GM10266 (cell line): Measurements from ENCODE around the gene EEF1AKMT2.
A peak's percentile ranks its signal among the peaks of the same experiment; 100 is the strongest.

Source experiments
- DNase-seq: peaks from one replicate; pipeline ENCODE4 v3.0.0; 2012; ENCODE audit errors: extremely low spot score
- TF ChIP-seq, protein P1 (sequence below): IDR thresholded peaks from 2 replicates; pipeline ENCODE4 v1.5.1; 2012; ENCODE audit warnings: mild to moderate bottlenecking, low read depth; ENCODE audit not compliant: control insufficient read depth, insufficient read depth; ENCODE audit errors: missing control alignments

The EEF1AKMT2 gene

DNA sequence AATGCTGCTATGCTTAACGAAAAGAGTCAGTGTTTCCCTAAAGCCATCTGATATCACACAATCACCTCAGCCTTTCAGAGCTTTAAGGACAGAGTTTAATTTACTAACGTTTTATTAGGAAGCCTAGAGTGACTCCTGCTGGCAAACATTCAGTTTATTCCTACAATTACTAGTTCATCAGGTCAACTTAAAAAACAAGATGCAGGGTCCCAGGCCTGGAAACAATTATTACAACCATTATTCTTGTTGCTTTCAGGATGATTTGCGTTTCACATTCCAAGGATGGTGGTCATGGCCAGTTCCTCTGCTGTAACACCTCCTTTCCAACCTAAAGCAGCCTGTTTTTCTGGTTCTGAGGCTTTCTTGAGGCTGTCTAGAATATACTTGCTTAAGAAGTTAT lies 46.0 kb downstream of the EEF1AKMT2 start:
- TF ChIP-seq, protein P1, sequence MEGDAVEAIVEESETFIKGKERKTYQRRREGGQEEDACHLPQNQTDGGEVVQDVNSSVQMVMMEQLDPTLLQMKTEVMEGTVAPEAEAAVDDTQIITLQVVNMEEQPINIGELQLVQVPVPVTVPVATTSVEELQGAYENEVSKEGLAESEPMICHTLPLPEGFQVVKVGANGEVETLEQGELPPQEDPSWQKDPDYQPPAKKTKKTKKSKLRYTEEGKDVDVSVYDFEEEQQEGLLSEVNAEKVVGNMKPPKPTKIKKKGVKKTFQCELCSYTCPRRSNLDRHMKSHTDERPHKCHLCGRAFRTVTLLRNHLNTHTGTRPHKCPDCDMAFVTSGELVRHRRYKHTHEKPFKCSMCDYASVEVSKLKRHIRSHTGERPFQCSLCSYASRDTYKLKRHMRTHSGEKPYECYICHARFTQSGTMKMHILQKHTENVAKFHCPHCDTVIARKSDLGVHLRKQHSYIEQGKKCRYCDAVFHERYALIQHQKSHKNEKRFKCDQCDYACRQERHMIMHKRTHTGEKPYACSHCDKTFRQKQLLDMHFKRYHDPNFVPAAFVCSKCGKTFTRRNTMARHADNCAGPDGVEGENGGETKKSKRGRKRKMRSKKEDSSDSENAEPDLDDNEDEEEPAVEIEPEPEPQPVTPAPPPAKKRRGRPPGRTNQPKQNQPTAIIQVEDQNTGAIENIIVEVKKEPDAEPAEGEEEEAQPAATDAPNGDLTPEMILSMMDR: peak; percentile 33
- peak; percentile 33 for DNase-seq

DNA sequence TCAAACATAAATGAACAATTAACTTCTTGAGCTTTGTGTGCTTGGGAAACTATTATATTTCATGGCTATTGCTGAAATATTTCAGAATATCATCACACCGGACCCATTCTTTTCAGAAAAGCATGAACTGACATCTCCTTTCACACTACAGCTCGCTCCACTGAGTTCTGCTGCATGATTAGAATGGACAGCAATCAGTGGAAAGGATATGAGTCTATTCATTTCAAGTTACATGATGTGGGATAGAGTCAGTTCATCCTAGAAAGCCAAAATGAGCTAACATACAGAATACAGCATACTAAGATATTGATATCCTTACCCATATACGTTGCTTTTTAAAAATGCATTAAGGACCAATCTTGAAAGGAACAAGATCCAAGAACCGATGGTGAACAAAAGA lies 46.4 kb downstream of the EEF1AKMT2 start:
- TF ChIP-seq, protein P1: no peak
- DNase-seq: no peak

DNA sequence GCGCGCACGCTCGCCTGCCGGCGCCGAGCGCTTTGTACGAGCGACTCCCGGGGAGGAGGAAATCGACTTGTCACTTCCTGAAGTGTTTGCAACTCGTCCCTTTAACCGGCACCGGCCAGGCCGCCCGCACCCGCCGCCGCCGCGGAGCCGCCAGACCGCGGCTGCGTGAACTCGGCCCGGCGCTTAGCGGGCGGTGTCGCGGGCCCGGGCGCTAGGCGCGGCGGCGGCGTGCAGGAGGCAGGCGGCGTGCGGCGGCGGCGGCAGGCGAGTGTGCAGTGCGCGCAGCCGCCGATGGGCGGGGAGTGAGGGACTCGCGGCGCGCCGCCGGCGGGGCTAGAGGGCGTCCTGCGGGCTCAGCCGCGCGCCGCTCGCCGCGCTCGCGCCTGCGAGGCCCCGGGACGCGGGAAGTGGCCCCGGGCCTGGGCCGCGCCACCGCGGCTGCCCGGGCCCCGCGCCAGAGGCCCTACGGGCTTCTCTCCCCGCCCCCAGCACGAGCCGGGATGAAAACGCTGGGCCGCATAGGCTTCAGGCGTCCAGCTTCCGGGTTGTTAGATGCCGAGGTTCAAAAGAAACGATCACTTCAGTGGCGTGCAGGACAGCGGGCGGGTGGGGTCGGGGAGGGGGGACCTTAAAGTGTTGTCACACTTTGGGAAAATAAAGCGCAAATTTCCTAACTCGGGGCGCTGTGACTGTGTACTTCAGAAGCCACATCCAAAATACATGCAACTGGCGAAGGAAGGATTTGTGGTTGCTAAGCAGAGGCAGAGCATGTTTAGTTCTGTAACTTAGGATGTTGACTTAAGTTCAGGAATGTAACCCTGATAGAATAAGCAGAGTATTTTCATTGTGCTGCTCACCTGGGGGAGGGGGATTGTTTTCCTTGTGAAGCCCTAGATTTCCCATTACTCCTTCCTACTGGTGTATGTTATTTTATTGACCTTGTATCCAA lies 47.3 kb downstream of the EEF1AKMT2 start, which contains the start of gene FAM53B:
Gene FAM53B (minus strand): TSS at position 277 of the 949 bp plus-strand sequence. CDS start 37,665 bp downstream, outside the sequence.
- TF ChIP-seq, protein P1: peak; percentile 20
- peak; percentile 88 for DNase-seq

DNA sequence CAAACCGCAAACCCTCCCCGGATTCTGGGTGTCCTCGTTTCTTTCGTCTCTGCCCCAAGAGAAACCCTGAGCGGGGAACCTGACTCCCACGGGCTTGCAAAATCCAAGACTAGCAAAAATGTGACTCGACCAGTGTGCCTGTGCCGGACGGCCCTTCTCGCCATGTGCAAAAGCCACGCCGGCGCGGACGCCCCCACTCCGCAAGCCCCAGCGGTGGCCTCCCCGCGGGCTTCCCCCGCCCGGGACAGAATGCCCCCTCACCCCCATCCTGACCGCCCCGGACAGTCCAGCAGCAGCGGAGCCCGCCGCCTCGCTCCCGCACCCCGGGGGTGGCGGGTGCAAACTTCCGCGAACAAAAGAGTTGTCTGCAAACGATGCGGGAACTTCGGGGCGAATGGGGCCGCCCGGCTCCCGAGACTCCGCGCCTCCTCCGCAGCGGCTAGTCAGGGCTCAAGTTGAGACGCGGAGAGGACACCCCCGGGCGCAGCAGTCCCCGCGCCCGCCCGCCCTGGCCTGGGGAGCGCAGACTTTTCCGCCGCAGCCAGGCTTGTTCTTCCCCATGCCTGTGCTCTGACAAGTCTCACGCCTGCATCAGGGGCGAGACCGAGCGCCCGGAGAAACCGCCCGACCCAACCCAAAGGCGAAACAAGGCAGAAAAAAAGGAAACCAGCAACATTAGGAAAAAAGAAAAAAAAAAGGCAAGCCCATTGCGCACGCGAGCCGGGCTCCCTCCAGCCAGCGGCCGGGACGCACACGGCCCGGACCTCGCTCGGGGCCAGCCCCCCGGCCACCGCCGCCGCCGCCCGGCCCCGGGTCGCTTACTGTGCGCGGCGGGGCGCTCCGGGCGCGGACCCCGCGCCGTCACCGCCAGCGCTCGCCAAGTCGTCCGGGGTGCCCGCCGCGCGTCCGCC lies 48.2 kb downstream of the EEF1AKMT2 start:
- DNase-seq: peak; percentile 51
- TF ChIP-seq, protein P1: no peak

DNA sequence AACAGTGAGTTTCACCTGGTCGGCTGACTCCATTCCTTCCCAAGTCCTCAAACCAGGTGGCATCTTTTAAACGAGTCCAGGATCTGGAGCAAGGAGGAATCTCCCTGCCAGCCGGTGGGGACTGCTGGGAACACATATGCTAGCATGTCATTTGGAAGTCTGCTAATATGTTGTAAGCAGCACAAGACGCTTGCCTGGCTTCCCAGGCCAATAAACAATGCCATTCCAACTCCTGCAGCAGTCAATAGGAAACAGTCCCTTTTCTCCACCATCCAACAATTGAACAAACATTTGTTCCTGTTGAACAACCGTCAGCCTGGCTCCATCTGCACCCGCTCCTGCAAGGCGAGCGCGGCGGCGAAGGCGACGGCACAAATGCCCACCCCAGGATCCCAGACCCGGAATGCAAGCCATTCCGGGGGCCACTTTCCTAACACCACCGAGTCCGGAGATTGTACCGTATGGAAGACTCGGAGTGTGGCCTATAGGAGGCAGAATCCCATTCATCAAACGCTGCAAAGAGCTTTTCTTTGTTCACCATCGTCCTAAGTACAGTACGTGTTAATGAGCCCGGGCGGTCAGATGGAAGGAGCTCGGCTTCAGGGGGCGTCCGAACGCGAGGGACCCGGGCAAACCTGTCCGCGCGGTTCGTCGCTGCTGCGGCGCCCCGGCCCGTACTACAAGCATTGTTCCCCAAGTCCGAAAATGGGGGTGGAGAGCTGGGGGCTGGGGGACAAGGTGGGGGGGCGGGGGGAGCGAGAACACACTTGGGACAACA lies 49.1 kb downstream of the EEF1AKMT2 start:
- TF ChIP-seq, protein P1: peak; percentile 24
- peak; percentile 36 for DNase-seq

DNA sequence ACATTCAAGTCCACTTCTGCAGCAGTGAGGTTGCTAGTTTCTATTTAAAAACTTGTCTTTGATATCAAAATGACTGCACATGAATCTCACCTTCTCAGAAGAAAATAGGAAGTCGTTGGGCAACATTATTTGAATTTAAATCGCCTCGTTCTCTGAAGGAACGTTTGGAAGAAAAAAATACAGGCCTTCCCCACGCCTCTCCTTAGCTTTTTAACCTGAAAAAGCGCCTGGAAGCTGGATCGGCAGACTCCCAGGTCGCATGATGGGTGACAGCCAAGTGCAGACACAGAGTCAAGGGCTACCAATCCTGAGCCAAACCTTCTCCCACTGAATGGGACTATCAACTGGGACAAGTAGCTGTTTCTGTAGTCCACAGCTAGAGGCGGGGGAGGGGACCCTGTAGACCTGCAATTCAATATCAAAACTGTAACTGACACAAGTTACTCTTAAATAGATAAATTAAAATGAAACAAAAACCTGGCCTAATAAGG lies 49.7 kb downstream of the EEF1AKMT2 start:
- no peak for DNase-seq
- TF ChIP-seq, protein P1: no peak
